ENCODE results near the gene ERCC4. TPM values are rescaled to one million over a fixed set of nuclear protein-coding genes. Genes with fewer than 3 reads are reported as not detected.
A peak's percentile ranks its signal among the peaks of the same experiment; 100 is the strongest.
"Not testable (repeated sequence)": the region's sequence is repeated elsewhere in the genome, so short reads cannot be mapped to it uniquely, and the experiment has no call there.

ERCC4 gene
- total and polyA plus RNA-seq, 8 donors = 1.2 to 6.7 (median 4.9) TPM

DNA sequence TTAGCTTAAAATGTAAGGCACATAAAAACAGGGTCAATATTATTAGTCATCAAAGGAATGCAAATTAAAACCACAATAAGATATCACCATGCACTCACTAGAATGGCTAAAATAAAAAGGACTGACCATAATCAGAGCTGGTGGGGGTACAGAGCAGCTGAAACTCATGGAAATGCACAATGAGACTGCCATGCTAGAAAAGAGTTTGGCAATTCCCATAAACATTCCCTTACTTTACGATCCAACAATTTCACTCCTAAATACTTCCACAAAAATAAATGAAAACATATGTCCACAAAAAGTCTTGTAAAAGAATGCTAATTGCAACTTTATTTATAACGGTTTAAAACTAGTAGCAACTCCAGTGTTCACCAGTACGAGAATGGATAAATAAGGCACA lies 36.1 kb upstream of the ERCC4 start:
- H3K9me3 ChIP-seq = no peaks in the 10 kb centered on the region

DNA sequence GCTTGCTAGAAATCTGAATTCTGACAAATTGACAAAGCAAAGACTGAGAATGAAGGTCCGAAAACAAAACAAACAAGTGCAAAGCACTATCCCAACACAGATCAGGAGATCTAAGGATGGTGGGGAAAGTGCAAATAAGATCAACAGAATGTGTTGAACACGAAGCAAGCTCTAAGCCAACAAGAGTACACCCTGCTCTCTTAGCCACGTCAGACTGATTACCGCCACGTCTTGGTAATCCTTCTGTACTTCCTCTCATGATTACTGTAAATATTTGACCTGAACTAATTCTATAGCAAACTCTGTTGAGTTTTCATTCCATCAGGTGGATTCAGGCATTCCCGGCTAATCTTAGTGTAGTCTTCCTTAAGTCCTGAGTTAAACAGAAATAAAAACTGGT lies 34.3 kb upstream of the ERCC4 start:
- 20 to 24% methylated on average over 6 of the region's 6 CpGs for WGBS, 2 donors
- Histone ChIP-seq H3K36me3 (no peaks in the 10 kb centered on the region), H3K4me1 (no peaks in the 10 kb centered on the region), H3K9me3 (no peaks in the 10 kb centered on the region), H3K27ac (no peak overlapping the region), H3K4me3 (no peak overlapping the region), H3K27me3 (no peaks in the 10 kb centered on the region)
- FAIRE-seq (no peak), ATAC-seq (no peak), DNase-seq (no peak)
- TF ChIP-seq, protein P1, sequence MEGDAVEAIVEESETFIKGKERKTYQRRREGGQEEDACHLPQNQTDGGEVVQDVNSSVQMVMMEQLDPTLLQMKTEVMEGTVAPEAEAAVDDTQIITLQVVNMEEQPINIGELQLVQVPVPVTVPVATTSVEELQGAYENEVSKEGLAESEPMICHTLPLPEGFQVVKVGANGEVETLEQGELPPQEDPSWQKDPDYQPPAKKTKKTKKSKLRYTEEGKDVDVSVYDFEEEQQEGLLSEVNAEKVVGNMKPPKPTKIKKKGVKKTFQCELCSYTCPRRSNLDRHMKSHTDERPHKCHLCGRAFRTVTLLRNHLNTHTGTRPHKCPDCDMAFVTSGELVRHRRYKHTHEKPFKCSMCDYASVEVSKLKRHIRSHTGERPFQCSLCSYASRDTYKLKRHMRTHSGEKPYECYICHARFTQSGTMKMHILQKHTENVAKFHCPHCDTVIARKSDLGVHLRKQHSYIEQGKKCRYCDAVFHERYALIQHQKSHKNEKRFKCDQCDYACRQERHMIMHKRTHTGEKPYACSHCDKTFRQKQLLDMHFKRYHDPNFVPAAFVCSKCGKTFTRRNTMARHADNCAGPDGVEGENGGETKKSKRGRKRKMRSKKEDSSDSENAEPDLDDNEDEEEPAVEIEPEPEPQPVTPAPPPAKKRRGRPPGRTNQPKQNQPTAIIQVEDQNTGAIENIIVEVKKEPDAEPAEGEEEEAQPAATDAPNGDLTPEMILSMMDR (IDR thresholded peaks at IDR 0.05) = no peak
- intact Hi-C loops (cut with DNase I) = no loop called here

More for the DNA sequence above, 36.1 kb upstream of the ERCC4 start:
- FAIRE-seq (no peak), ATAC-seq (no peak), DNase-seq (no peak)
- Histone ChIP-seq H3K4me1 (no peaks in the 10 kb centered on the region), H3K36me3 (no peaks in the 10 kb centered on the region), H3K27me3 (no peaks in the 10 kb centered on the region), H3K4me3 (no peak overlapping the region), H3K27ac (no peak overlapping the region)
- TF ChIP-seq, protein P1 (IDR thresholded peaks at IDR 0.05) = no peak
- intact Hi-C loops (cut with DNase I) = no loop called here
- WGBS, 2 donors = 54 to 61% methylated on average over 3 of the region's 3 CpGs

DNA sequence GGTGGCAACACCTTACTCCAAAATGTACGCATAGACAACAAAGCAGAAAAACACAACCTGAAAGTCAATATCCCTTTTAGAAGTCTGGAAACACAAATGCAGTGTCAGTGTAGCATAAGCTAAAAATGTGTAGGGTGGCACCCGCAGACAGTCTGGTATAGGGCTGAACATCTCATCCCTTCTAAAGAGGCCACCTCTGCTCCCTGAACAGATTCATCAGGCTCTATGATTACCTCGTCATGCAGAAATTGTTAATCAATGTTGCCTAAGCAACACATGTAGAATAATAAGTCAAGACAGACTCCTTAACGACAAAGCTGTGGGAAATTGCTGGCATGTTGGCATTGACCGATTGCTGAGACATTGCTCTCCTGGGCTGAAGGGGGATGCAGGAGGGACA lies 33.3 kb upstream of the ERCC4 start:
- intact Hi-C loops (cut with DNase I) = no loop called here
- 58 to 59% methylated on average over 5 of the region's 5 CpGs for WGBS, 2 donors
- no peaks in the 10 kb centered on the region for H3K27me3 ChIP-seq
- DNase-seq (no peak), FAIRE-seq (no peak), ATAC-seq (no peak)
- TF ChIP-seq, protein P1 (IDR thresholded peaks at IDR 0.05) = no peak
- no peak overlapping the region for H3K27ac ChIP-seq
- no peaks in the 10 kb centered on the region for H3K4me1 ChIP-seq
- H3K9me3 ChIP-seq = no peaks in the 10 kb centered on the region
- H3K36me3 ChIP-seq = no peaks in the 10 kb centered on the region
- no peak overlapping the region for H3K4me3 ChIP-seq

DNA sequence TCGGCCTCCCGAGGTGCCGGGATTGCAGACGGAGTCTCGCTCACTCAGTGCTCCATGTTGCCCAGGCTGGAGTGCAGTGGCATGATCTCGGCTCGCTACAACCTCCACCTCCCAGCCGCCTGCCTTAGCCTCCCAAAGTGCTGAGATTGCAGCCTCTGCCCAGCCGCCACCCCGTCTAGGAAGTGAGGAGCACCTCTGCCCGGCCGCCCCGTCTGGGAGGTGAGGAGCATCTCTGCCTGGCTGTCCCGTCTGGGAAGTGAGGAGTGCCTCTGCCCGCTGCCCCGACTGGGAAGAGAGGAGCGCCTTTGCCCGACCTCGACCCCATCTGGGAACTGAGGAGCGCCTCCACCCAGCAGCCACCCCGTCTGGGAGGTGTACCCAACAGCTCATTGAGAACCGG lies 30.6 kb upstream of the ERCC4 start:
- H3K27ac ChIP-seq; H3K4me1 ChIP-seq; H3K27me3 ChIP-seq; FAIRE-seq; ATAC-seq; H3K4me3 ChIP-seq; intact Hi-C loops (cut with DNase I); H3K36me3 ChIP-seq; H3K9me3 ChIP-seq: not testable (repeated sequence)
- 85% methylated on average over 22 of the region's 22 CpGs for WGBS, 2 donors
- DNase-seq = peak in 1 of 6 donors; percentile 33

DNA sequence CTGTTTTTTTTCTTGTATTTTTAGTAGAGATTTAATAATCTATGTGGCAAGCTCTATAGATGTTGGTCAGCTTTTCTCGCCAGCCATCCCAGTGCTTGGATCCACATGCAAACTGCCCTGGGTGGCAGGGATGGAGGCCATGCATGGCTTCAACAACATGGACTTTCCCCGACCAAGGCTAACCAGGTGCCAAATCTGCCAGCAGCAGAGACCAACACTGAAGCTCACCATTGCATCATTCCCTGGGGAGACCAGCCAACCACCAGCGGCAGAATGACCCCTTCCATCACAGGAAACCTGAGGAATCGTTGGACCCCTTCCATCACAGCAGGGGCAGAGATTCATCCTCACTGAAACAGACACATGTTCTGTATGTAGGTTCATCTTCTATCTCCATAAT lies 27.7 kb upstream of the ERCC4 start:
- Histone ChIP-seq H3K4me3 (no peak overlapping the region), H3K9me3 (no peaks in the 10 kb centered on the region), H3K36me3 (no peaks in the 10 kb centered on the region), H3K4me1 (no peaks in the 10 kb centered on the region), H3K27ac (no peak overlapping the region), H3K27me3 (no peaks in the 10 kb centered on the region)
- 49 to 50% methylated on average over 4 of the region's 4 CpGs for WGBS, 2 donors
- FAIRE-seq (no peak), DNase-seq (no peak), ATAC-seq (no peak)
- intact Hi-C loops (cut with DNase I) = no loop called here
- TF ChIP-seq, protein P1 (IDR thresholded peaks at IDR 0.05) = no peak

DNA sequence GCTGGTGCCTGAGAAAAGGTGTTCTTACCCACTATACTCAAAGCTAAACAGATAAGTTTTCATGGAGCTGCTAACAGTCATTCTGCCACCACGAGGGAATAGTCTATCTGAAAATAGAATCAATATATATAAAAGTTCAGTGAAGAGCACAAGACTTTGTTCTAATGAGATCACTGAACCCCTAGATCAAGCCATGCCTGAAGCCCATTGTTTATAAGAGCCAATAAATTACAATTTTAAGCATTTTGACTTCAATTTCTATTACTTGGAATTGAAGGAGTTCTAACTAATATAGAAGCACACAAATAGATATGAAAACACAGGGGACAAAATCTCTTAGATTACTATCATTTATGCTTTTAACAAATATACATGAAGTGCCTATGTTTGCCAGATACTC lies 24.4 kb upstream of the ERCC4 start:
- Histone ChIP-seq H3K36me3 (no peaks in the 10 kb centered on the region), H3K27ac (no peak overlapping the region), H3K4me3 (no peak overlapping the region), H3K9me3 (no peaks in the 10 kb centered on the region), H3K27me3 (no peaks in the 10 kb centered on the region), H3K4me1 (peaks cover 0 to 3% (median 0%) of the 10 kb centered on the region in 3 donors)
- TF ChIP-seq, protein P1 (IDR thresholded peaks at IDR 0.05) = no peak
- no peak for FAIRE-seq
- no peak for DNase-seq
- 47 to 56% methylated on average over 1 of the region's 1 CpG for WGBS, 2 donors
- ATAC-seq = no peak
- intact Hi-C loops (cut with DNase I) = no loop called here
